A549 (cell line): ENCODE measurements around the gene PARD3B. TPM values are rescaled to one million over a fixed set of nuclear protein-coding genes. Genes with fewer than 3 reads are reported as not detected.

Experiments used
- ATAC-seq, 2 experiments: fragments of 200-7000 bp in 1 of 2; fragments of >200 bp in 1 of 2; cut with Nextera tagmentation in 1 of 2; cut with Tn5 transposase in 1 of 2; 3 replicates each; pipeline versions ENCODE4 v1.8.0 to v1.9.1; 2018 to 2020; ENCODE audit warnings: mild to moderate bottlenecking in 1 of 2, moderate library complexity in 1 of 2
- CTCF ChIA-PET: fragments of 300-600 bp; sonication (Branson Sonifier 250); formaldehyde crosslinking; extraction: SDS; loops from one replicate; lab custom pipeline; 2021; ENCODE audit warnings: antibody characterized with exemption, inconsistent platforms; lab: Yijun Ruan, JAX
- POLR2A ChIA-PET: fragments of 350-600 bp; formaldehyde crosslinking; extraction: SDS; loops from one replicate; lab custom pipeline; 2021; ENCODE audit warnings: antibody characterized with exemption, inconsistent platforms; lab: Yijun Ruan, JAX
- DNase-seq, 2 experiments: peaks; one replicate each; pipeline versions ENCODE4 v3.0.0 to v3.0.0-alpha.2; 2011 to 2016; ENCODE audit warnings: low read depth in 1 of 2, low spot score in 1 of 2
- FAIRE-seq: peaks from 2 replicates; lab custom pipeline; 2011; peaks lifted over from hg19 to GRCh38; lab: Jason Lieb, UNC
- H3K27ac ChIP-seq, 2 experiments: fragments of >200 bp; sonication (Bioruptor Twin); formaldehyde crosslinking; 3 replicates each; pipeline ENCODE4 v1.5.1; 2016 to 2017
- H3K4me1 ChIP-seq: fragments of >200 bp; sonication (Bioruptor Twin); formaldehyde crosslinking; 3 replicates; pipeline ENCODE4 v1.6.1; 2016
- H3K4me2 ChIP-seq: fragments of >200 bp; sonication (Bioruptor Twin); formaldehyde crosslinking; 3 replicates; pipeline ENCODE4 v1.6.1; 2016
- H3K4me3 ChIP-seq: fragments of >200 bp; sonication (Bioruptor Twin); formaldehyde crosslinking; 3 replicates; pipeline ENCODE4 v1.5.1; 2016
- H3K9me3 ChIP-seq: fragments of >200 bp; sonication (Bioruptor Twin); formaldehyde crosslinking; 3 replicates; pipeline ENCODE4 v1.6.1; 2016
- BHLHE40 ChIP-seq: IDR thresholded peaks from 2 replicates; pipeline ENCODE4 v1.6.1; 2012; ENCODE audit warnings: low read depth, low read length, inconsistent platforms
- CBX2 ChIP-seq: fragments of 200-600 bp; sonication (generic); IDR thresholded peaks from 2 replicates; pipeline ENCODE4 v1.6.1; 2016; ENCODE audit warnings: low read depth, mild to moderate bottlenecking, borderline replicate concordance
- CBX8 ChIP-seq: fragments of 200-600 bp; sonication (generic); IDR thresholded peaks from 2 replicates; pipeline ENCODE4 v1.6.1; 2016
- CEBPB ChIP-seq, 2 experiments: fragments of >200 bp in 1 of 2; sonication (Bioruptor Twin) in 1 of 2; formaldehyde crosslinking in 1 of 2; IDR thresholded peaks; 2 replicates each; pipeline ENCODE4 v1.6.1; 2012 to 2016
- CHD4 ChIP-seq: fragments of 200-600 bp; sonication (generic); IDR thresholded peaks from 2 replicates; pipeline ENCODE4 v1.6.1; 2016; ENCODE audit warnings: antibody characterized with exemption, mild to moderate bottlenecking, borderline replicate concordance
- CTCF ChIP-seq: fragments of >200 bp; sonication (Bioruptor Twin); formaldehyde crosslinking; IDR thresholded peaks from 3 replicates; pipeline ENCODE4 v1.5.1; 2016
- EHF ChIP-seq: fragments of 250-450 bp; sonication (Bioruptor Pico); IDR thresholded peaks from 2 replicates; pipeline ENCODE4 v1.5.0; 2020; ENCODE audit warnings: mild to moderate bottlenecking
- ESRRA ChIP-seq: fragments of 150-350 bp; IDR thresholded peaks from 2 replicates; pipeline ENCODE4 v1.6.1; 2014; ENCODE audit warnings: mild to moderate bottlenecking, low read length, borderline replicate concordance
- FOSL2 ChIP-seq, 2 experiments: fragments of 450-650 bp in 1 of 2; fragments of >200 bp in 1 of 2; sonication (Bioruptor Twin) in 1 of 2; formaldehyde crosslinking; IDR thresholded peaks; 2 replicates each; pipeline versions ENCODE4 v1.5.0 to v1.6.1; 2016 to 2020; ENCODE audit warnings: mild to moderate bottlenecking in 1 of 2, moderate library complexity in 1 of 2
- GATA3 ChIP-seq: IDR thresholded peaks from 2 replicates; pipeline ENCODE4 v1.6.1; 2012; ENCODE audit warnings: borderline replicate concordance
- HEYL ChIP-seq: fragments of 250-450 bp; sonication (Bioruptor Pico); IDR thresholded peaks from 2 replicates; pipeline ENCODE4 v1.8.0; 2021; ENCODE audit warnings: mild to moderate bottlenecking, moderate library complexity
- HOXA7 ChIP-seq: fragments of 250-450 bp; sonication (Bioruptor Pico); IDR thresholded peaks from 2 replicates; pipeline ENCODE4 v1.5.0; 2020; ENCODE audit warnings: mild to moderate bottlenecking, moderate library complexity
- HOXB13 ChIP-seq: fragments of 250-450 bp; sonication (Bioruptor Pico); IDR thresholded peaks from 2 replicates; pipeline ENCODE4 v1.5.0; 2020; ENCODE audit warnings: low read depth, mild to moderate bottlenecking, moderate library complexity
- MAFK ChIP-seq: fragments of 450-650 bp; IDR thresholded peaks from 2 replicates; pipeline ENCODE4 v1.6.1; 2014; ENCODE audit not compliant: partially characterized antibody
- MYC ChIP-seq: IDR thresholded peaks from 2 replicates; pipeline ENCODE4 v1.6.1; 2012; ENCODE audit warnings: mild to moderate bottlenecking, inconsistent platforms, low read length, improper control_type of control experiment, borderline replicate concordance
- NR3C1 ChIP-seq: fragments of >200 bp; sonication (Bioruptor Twin); formaldehyde crosslinking; IDR thresholded peaks from 3 replicates; pipeline ENCODE4 v1.6.1; 2017
- POLR2A ChIP-seq: IDR thresholded peaks from 2 replicates; pipeline ENCODE4 v1.6.1; 2012; ENCODE audit warnings: mild to moderate bottlenecking, low read length
- RFX5 ChIP-seq: fragments of 450-650 bp; IDR thresholded peaks from 2 replicates; pipeline ENCODE4 v1.7.1; 2014; ENCODE audit warnings: antibody characterized with exemption, mild to moderate bottlenecking, moderate library complexity
- RNF2 ChIP-seq: fragments of 200-600 bp; sonication (generic); IDR thresholded peaks from 2 replicates; pipeline ENCODE4 v1.6.1; 2016; ENCODE audit warnings: low read depth, mild to moderate bottlenecking, antibody characterized with exemption, moderate library complexity, borderline replicate concordance
- SMC3 ChIP-seq: fragments of >200 bp; sonication (Bioruptor Twin); formaldehyde crosslinking; IDR thresholded peaks from 3 replicates; pipeline ENCODE4 v1.6.1; 2018; ENCODE audit warnings: inconsistent platforms
- SREBF2 ChIP-seq: fragments of 450-650 bp; IDR thresholded peaks from 2 replicates; pipeline ENCODE4 v1.6.1; 2014; ENCODE audit warnings: mild to moderate bottlenecking, moderate library complexity
- TFCP2L1 ChIP-seq: fragments of 250-450 bp; sonication (Bioruptor Pico); IDR thresholded peaks from 2 replicates; pipeline ENCODE4 v1.5.0; 2021; ENCODE audit warnings: mild to moderate bottlenecking
- TP53 ChIP-seq: fragments of 250-450 bp; sonication (Bioruptor Pico); IDR thresholded peaks from 2 replicates; pipeline ENCODE4 v1.5.0; 2021; ENCODE audit warnings: mild to moderate bottlenecking, moderate library complexity
- ZNF302 ChIP-seq: fragments of 250-450 bp; sonication (Bioruptor Pico); IDR thresholded peaks from 2 replicates; pipeline ENCODE4 v1.9.0; 2021; ENCODE audit warnings: inconsistent platforms, mild to moderate bottlenecking, moderate library complexity
- ZSCAN20 ChIP-seq: fragments of 250-450 bp; sonication (Bioruptor Pico); IDR thresholded peaks from 2 replicates; pipeline ENCODE4 v1.8.0; 2022; ENCODE audit warnings: mild to moderate bottlenecking, moderate library complexity
- WGBS: methylation state at CpG from one replicate; pipeline ENCODE4 v1.1.6; 2017; ENCODE audit errors: missing lambda C conversion rate; 5-methylcytosine and 5-hydroxymethylcytosine counted together
- polyA plus RNA-seq, 4 experiments: library from polyadenylated mRNA; depleted of rRNA in 3 of 4; stranded (reverse); fragments of >200 nt; fragmentation: RNase III in 1 of 4; extraction: RNeasy Plus Mini Kit Qiagen cat#74134 plus additional on column Dnase treatment in 1 of 4; gene quantifications; 2 replicates in 3 of 4; 3 replicates in 1 of 4; pipeline ENCODE4 v1.2.3, GENCODE V29; 2011 to 2017
- TF ChIP-seq, protein P1 (sequence below): IDR thresholded peaks from 2 replicates; pipeline ENCODE4 v1.6.1; 2012

Gene PARD3B
- polyA plus RNA-seq, 2 of the 4 experiments (the other 2 are of a cell fraction) = 1.2 to 2.4 TPM

GRCh38 chr2:205245001-205245400 lies 699.7 kb downstream of the PARD3B start:
- FAIRE-seq = no peak
- no peak overlapping the region for H3K4me3 ChIP-seq
- DNase-seq = no peak
- H3K9me3 ChIP-seq = no peaks in the 10 kb centered on the region
- H3K4me1 ChIP-seq = no peaks in the 10 kb centered on the region
- no peak overlapping the region for H3K4me2 ChIP-seq
- no peak for ATAC-seq
- 85% methylated on average over 3 of the region's 3 CpGs for WGBS
- TF ChIP-seq RNF2 (no peak), HOXA7 (no peak), CEBPB (IDR thresholded peaks at IDR 0.05) (no peak), TP53 (no peak), GATA3 (no peak), MAFK (no peak), NR3C1 (no peak)
- TF ChIP-seq, all 56 proteins: peak for 0
- POLR2A ChIA-PET = no interaction called here
- no peak overlapping the region for H3K27ac ChIP-seq
- CTCF ChIA-PET = no interaction called here

- WGBS = 39% methylated on average over 2 of the region's 2 CpGs
- no peak for DNase-seq
- FAIRE-seq = no peak
- ChIA-PET CTCF (no interaction called here), POLR2A (no interaction called here)
- no peak for ATAC-seq
- Histone ChIP-seq H3K4me1 (no peaks in the 10 kb centered on the region), H3K27ac (no peak overlapping the region), H3K4me2 (no peak overlapping the region), H3K9me3 (no peaks in the 10 kb centered on the region), H3K4me3 (no peak overlapping the region)
- TF ChIP-seq HOXB13 (CRISPR knock-in tag) (no peak), TFCP2L1 (CRISPR knock-in tag) (no peak)
These were observed 700.4 kb downstream of the PARD3B start for GRCh38 chr2:205245652-205246051.

- POLR2A ChIA-PET = no interaction called here
- H3K4me2 ChIP-seq = no peak overlapping the region
- H3K4me3 ChIP-seq = no peak overlapping the region
- no peak for TF ChIP-seq FOSL2 (IDR thresholded peaks at IDR 0.05)
- TF ChIP-seq FOSL2 (CRISPR knock-in tag; IDR thresholded peaks at IDR 0.05) = no peak
- TF ChIP-seq TFCP2L1 (CRISPR knock-in tag) = no peak
- no peak for TF ChIP-seq CTCF
- TF ChIP-seq HOXB13 (CRISPR knock-in tag) = no peak
- no peak for TF ChIP-seq ZSCAN20 (CRISPR knock-in tag)
- TF ChIP-seq, protein P1, sequence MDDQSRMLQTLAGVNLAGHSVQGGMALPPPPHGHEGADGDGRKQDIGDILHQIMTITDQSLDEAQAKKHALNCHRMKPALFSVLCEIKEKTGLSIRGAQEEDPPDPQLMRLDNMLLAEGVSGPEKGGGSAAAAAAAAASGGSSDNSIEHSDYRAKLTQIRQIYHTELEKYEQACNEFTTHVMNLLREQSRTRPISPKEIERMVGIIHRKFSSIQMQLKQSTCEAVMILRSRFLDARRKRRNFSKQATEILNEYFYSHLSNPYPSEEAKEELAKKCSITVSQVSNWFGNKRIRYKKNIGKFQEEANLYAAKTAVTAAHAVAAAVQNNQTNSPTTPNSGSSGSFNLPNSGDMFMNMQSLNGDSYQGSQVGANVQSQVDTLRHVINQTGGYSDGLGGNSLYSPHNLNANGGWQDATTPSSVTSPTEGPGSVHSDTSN = no peak
- TF ChIP-seq CHD4 = no peak
- TF ChIP-seq SREBF2 = no peak
- TF ChIP-seq RFX5 = no peak
- TF ChIP-seq TP53 = no peak
- TF ChIP-seq CBX8 = no peak
- no peak for TF ChIP-seq ESRRA
- TF ChIP-seq BHLHE40 = no peak
- no peak for TF ChIP-seq ZNF302 (CRISPR knock-in tag)
- TF ChIP-seq CBX2 = no peak
- no peak for TF ChIP-seq HEYL (CRISPR knock-in tag)
- TF ChIP-seq POLR2A = no peak
- TF ChIP-seq MYC = no peak
- TF ChIP-seq EHF (CRISPR knock-in tag) = no peak
- no peak for TF ChIP-seq SMC3
- ATAC-seq (no peak), FAIRE-seq (no peak), DNase-seq (no peak)
- WGBS = 43% methylated on average over 2 of the region's 2 CpGs
- no peaks in the 10 kb centered on the region for H3K9me3 ChIP-seq
- CTCF ChIA-PET = no interaction called here
- H3K27ac ChIP-seq = no peak overlapping the region
- no peaks in the 10 kb centered on the region for H3K4me1 ChIP-seq
These were observed 713.8 kb downstream of the PARD3B start for GRCh38 chr2:205259121-205259520.
